GM12801 (cell line): Measurements from ENCODE around the gene DNAJC17.

ENCODE experiments used
- TF ChIP-seq, protein P1 (sequence below): IDR thresholded peaks from one replicate; pipeline ENCODE4 v1.5.1; 2011; ENCODE audit warnings: control low read depth; ENCODE audit not compliant: insufficient read length; ENCODE audit errors: extremely low read depth

The DNAJC17 gene

DNA sequence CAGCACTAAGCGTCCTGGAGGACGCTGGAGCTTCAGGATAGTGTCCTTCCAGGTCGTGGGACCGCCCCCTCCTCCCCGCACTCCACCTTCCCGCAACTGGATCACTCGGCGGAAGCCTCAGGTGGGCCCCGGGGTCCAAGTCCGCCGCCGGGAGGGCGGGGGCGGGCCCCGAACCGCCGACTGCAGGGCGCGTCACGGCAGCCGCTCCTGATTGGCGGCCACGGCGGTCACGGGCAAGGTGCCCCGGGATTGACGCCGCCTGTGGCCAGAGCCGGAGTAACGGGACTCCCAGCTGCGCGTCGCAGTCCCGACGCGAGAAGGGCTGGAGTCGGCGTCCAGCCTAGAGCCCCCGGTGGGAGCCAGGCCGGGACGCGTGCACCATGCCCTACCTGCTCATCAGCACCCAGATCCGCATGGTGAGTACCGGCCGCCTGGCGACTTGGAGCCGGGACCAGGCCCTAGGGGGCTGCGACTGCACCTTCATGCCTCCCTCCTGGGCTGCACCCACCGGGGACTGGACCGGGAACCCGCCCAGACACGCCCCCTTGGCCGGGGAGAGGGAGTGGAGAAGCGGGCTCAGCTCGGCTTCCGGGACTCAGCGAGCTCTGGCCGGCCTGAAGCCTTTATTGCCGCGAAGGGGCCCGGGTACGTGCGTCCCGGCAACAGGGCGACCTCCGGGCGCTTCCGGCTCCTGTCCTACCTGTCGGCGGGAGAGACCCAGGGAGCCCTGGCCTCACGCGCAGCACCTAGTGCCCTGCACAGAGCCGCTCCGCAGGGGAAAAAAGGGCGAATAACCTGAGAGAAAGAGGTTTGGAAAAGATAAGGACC lies 43.3 kb downstream of the DNAJC17 start, which contains the start of gene GCHFR:
GCHFR (plus strand) TSS at position 268 of the 828 bp plus-strand sequence; CDS start at position 381, 113 bp downstream.
- TF ChIP-seq, protein P1, sequence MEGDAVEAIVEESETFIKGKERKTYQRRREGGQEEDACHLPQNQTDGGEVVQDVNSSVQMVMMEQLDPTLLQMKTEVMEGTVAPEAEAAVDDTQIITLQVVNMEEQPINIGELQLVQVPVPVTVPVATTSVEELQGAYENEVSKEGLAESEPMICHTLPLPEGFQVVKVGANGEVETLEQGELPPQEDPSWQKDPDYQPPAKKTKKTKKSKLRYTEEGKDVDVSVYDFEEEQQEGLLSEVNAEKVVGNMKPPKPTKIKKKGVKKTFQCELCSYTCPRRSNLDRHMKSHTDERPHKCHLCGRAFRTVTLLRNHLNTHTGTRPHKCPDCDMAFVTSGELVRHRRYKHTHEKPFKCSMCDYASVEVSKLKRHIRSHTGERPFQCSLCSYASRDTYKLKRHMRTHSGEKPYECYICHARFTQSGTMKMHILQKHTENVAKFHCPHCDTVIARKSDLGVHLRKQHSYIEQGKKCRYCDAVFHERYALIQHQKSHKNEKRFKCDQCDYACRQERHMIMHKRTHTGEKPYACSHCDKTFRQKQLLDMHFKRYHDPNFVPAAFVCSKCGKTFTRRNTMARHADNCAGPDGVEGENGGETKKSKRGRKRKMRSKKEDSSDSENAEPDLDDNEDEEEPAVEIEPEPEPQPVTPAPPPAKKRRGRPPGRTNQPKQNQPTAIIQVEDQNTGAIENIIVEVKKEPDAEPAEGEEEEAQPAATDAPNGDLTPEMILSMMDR, result no peak

DNA sequence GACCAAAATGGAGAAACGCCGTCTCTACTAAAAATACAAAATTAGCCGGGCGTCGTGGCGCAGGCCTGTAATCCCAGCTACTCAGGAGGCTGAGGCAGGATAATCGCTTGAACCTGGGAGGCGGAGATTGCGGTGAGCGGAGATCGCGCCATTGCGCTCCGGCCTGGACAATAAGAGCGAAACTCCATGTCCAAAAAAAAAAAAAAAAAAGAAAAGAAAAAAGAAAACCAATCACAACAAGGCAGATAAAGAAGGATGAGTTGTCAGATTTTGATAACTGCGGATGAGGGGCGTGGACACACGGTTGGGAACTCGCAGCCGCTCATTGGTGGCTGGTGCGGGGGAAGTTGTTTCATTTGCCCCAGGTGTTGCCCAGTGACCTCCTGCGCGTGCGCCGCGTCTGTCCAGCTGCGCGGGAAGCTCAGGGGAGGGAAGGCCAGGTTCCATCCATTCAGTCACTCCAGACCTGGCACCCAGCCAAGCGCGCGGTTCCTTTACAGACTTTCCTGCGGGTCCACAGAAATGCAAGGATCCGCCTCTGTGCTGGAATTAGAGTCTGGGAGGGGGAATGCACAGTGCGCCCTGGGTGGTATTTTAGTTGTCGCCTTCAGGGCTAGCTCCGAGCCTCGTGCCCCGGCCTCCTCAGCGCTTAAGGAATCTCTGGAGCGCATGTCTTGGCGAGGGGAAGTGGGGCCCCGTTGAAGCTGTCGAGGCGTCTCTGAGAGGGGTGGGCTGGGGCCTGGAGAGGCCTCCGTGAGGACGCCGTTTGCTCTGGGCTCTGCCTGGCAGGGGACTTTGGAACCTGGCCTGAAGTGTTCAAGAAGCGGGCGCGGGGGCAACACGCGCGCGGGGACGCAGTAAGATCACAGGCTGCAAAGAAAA lies 44.1 kb downstream of the DNAJC17 start:
- TF ChIP-seq, protein P1, result no peak

DNA sequence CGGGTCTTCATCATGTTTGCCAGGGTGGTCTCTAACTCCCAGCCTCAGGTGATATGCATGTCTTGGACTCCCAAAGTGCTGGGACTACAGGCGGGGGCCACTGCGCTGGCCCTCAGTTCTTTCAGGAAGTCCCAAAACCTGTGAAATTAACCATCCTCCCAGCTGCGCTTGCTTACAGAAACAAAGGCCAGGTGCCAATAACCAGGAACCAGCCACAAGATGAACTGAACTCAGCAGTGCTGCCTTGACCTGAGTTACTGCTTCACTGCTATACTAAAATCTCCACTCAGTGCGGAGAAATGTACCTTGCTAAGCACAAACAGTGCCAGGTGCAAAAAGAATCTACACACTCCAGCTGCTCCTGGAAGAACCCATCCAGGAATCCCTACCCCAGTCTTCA lies 47.3 kb downstream of the DNAJC17 start:
- TF ChIP-seq, protein P1, result no peak

DNA sequence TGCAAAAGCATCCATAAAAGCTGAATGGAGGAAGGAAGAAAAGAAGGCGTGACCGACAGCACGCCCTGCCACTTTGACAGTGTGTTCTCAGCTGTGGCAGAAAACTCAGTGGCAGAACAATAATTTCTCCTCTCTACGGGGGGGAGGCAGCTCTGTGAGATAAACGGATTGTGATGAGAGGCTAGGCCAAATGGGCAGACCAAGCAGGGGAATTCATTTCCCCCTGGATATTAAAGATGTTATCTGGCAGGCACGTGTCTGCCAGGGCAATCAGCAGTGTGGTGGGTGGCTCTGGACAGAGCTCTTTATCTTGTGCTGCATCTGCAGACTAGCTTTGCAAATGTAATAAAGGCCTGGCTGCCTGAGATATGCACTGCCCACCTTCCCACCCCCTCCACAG lies 50.3 kb downstream of the DNAJC17 start:
- TF ChIP-seq, protein P1, result no peak

DNA sequence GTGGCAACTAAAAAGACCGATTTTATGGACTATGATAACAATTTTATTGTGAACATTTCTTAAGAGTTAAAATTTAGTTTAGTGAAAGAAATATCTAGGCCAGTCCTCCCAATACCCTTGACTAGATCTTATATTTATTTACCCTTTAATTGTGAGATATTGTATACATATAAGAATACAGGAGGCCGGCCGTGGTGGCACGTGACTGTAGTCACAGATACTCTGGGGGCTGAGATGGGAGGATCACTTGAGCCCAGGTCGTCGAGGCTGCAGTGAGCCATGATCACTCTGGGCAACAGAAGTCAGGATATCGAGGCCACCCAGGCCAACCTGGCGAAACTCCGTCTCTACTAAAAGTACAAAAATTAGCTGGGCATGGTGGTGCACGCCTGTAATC lies 51.5 kb downstream of the DNAJC17 start:
- TF ChIP-seq, protein P1, result no peak

DNA sequence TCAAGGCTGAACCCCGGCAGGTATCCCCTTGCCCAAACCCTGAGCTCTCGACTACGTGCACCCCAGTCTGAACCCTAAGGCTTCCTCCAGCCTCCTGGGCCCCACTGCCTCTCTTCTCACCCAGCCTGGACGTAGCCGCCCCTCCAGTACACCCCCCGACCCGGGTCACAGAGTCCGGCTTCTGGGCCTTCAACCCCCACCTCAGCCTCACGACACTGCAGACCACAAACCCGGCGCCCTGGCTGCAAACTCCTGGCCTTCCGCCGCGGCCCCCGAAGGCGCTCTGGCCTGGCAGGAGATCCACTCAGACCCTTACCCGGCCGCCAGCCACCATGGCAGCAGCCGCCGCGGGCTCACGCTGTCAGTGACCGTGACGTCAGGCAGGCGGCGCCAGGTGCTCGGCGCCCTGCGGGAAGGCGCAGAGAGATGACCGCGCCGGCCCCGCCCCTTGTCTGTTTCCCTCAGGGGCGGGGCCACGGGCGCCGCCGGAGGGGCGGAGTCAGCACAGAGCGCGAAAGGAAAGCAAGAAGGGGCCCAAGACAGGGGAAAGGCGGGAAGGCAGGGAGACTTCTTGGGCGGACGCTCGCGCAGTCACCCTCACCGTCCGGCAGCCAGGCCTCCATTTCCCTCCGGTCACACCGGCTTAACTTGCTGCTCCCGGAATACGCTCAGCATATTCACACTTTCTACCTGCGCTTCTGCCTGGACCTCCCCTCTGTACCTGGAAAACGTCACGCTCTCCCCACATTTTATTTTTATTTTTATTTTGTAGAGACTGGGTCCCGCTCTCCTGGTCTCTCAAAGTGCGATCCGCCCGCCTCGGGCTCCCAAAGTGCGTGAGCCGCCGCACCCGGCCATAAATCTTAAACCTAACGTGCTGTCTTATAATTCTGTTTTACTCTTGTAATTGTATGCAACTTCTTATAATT lies 52.1 kb downstream of the DNAJC17 start, which contains the start of gene RMDN3:
RMDN3 (minus strand) TSS at position 372 of the 929 bp plus-strand sequence. CDS start 471 bp downstream, outside the sequence.
- TF ChIP-seq, protein P1, result no peak

DNA sequence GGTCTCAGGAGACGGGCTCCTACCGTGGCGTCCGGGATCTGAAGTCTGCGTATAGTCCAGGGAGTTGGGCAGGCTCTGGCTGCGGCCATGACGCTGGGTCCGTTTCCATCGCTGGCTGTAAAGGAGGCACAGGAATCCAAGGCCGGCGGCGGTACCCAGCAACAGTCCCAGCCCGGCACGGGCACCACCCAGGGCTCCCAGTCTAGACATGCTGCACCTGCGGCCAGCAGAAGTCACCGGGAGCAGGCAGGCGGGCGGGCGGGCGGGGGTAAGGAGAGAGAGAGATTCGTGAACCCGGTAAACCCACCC lies 52.7 kb downstream of the DNAJC17 start:
- TF ChIP-seq, protein P1, result no peak
